PC-9 (cell line): ENCODE measurements around the gene LPCAT1. TPM values are rescaled to one million over a fixed set of nuclear protein-coding genes. Genes with fewer than 3 reads are reported as not detected.

Experiments
- BruUV-seq: library from RNA; stranded (reverse); fragments of 400-500 nt; replicated peaks from 2 replicates; lab custom pipeline; 2021; lab: Mats Ljungman, UMichigan
- CTCF ChIA-PET: fragments of 300-600 bp; sonication (Branson Sonifier 250); formaldehyde crosslinking; loops from one replicate; lab custom pipeline; 2022; ENCODE audit warnings: antibody characterized with exemption; lab: Charles Lee
- POLR2A ChIA-PET: fragments of 300-600 bp; sonication (Branson Sonifier 250); formaldehyde crosslinking; loops from one replicate; lab custom pipeline; 2022; ENCODE audit warnings: antibody characterized with exemption; ENCODE audit not compliant: unreplicated experiment; lab: Charles Lee
- DNase-seq, 2 experiments: peaks; one replicate each; pipeline versions ENCODE4 v3.0.0 to v3.0.0-alpha.2; 2015 to 2022; ENCODE audit warnings: mixed read lengths in 1 of 2
- H2AFZ ChIP-seq: fragments of 200-600 bp; sonication (generic); 2 replicates; pipeline ENCODE4 v1.8.1; 2017; ENCODE audit warnings: antibody characterized with exemption
- H3F3A ChIP-seq: fragments of 200-600 bp; sonication (generic); 2 replicates; pipeline ENCODE4 v1.8.1; 2017; ENCODE audit warnings: antibody characterized with exemption, mild to moderate bottlenecking, low read depth; ENCODE audit not compliant: insufficient read depth
- H3K27ac ChIP-seq: fragments of 200-600 bp; sonication (generic); 2 replicates; pipeline ENCODE4 v1.6.1; 2016; ENCODE audit warnings: mixed run types
- H3K27me3 ChIP-seq: fragments of 200-600 bp; sonication (generic); 2 replicates; pipeline ENCODE4 v1.6.1; 2016; ENCODE audit warnings: low read depth, mixed run types; ENCODE audit not compliant: insufficient read depth
- H3K36me3 ChIP-seq: fragments of 200-600 bp; sonication (generic); 2 replicates; pipeline ENCODE4 v1.6.1; 2016; ENCODE audit warnings: low read depth, mixed run types
- H3K4me1 ChIP-seq: fragments of 200-600 bp; sonication (generic); replicated peaks from 2 replicates; pipeline ENCODE4 v1.6.1; 2016; ENCODE audit warnings: mixed run types; ENCODE audit not compliant: insufficient read depth
- H3K4me2 ChIP-seq: fragments of 200-600 bp; sonication (generic); 2 replicates; pipeline ENCODE4 v1.6.1; 2017; ENCODE audit warnings: mixed run types
- H3K4me3 ChIP-seq: fragments of 200-600 bp; sonication (generic); 2 replicates; pipeline ENCODE4 v1.6.1; 2016; ENCODE audit warnings: mixed run types
- H3K79me2 ChIP-seq: fragments of 200-600 bp; sonication (generic); 2 replicates; pipeline ENCODE4 v1.6.1; 2017; ENCODE audit warnings: low read depth, mixed run types
- H3K9me2 ChIP-seq: fragments of 200-600 bp; sonication (generic); 2 replicates; pipeline ENCODE4 v1.8.1; 2017; ENCODE audit warnings: mild to moderate bottlenecking; ENCODE audit not compliant: insufficient read depth
- H3K9me3 ChIP-seq: fragments of 200-600 bp; sonication (generic); 2 replicates; pipeline ENCODE4 v1.8.1; 2016; ENCODE audit warnings: low read depth; ENCODE audit not compliant: insufficient read depth
- H4K20me1 ChIP-seq: fragments of 200-600 bp; sonication (generic); 2 replicates; pipeline ENCODE4 v1.8.1; 2017; ENCODE audit not compliant: insufficient read depth
- CTCF ChIP-seq: fragments of 200-600 bp; sonication (generic); conservative IDR thresholded peaks from 2 replicates; pipeline ENCODE4 v1.6.1; 2017; ENCODE audit warnings: mixed run types, antibody characterized with exemption, mild to moderate bottlenecking, moderate library complexity
- EZH2 ChIP-seq: fragments of 200-600 bp; sonication (generic); IDR thresholded peaks from 2 replicates; pipeline ENCODE4 v1.8.0; 2017; ENCODE audit warnings: antibody characterized with exemption, low read depth
- intact Hi-C: fragments of 100-400 bp; cut with micrococcal nuclease; formaldehyde crosslinking; loops from one replicate; pipeline ENCODE4 v1.10.0; 2022; ENCODE audit not compliant: unreplicated experiment
- total RNA-seq: library from RNA; stranded (reverse); gene quantifications from 2 replicates; pipeline ENCODE4 v1.2.3, GENCODE V29; 2021

LPCAT1 gene
- total RNA-seq, 1 experiment from 2014 or later: 96.1 TPM

GRCh38 chr5:1532384-1532783 lies 8.6 kb upstream of the LPCAT1 start:
- Histone ChIP-seq H3K27me3 (no peaks in the 10 kb centered on the region), H3F3A (no peaks in the 10 kb centered on the region), H3K36me3 (no peaks in the 10 kb centered on the region), H4K20me1 (no peaks in the 10 kb centered on the region), H3K4me1 (no peaks in the 10 kb centered on the region), H3K79me2 (no peaks in the 10 kb centered on the region), H3K4me2 (no peak overlapping the region), H3K27ac (no peak overlapping the region), H2AFZ (no peak overlapping the region), H3K9me3 (no peaks in the 10 kb centered on the region), H3K9me2 (no peaks in the 10 kb centered on the region), H3K4me3 (no peak overlapping the region)
- TF ChIP-seq CTCF (no peak), EZH2 (no peak)
- no TSS peak for BruUV-seq
- ChIA-PET POLR2A (interaction anchor here (0.7 kb wide), 1 partner anchor 1386 kb away, joined by 3 read pairs; no protein-coding TSS in a partner anchor), CTCF (interaction anchor here (0.6 to 0.7 kb wide), 2 partner anchors 60 to 302 kb away, joined by 3 to 12 read pairs; no protein-coding TSS in a partner anchor)
- no peak for DNase-seq
- intact Hi-C loops: no loop called here

GRCh38 chr5:1529498-1529897 lies 5.7 kb upstream of the LPCAT1 start:
- Histone ChIP-seq H2AFZ (no peak overlapping the region), H3F3A (no peaks in the 10 kb centered on the region), H3K27ac (no peak overlapping the region), H3K4me2 (no peak overlapping the region), H3K4me3 (no peak overlapping the region), H4K20me1 (no peaks in the 10 kb centered on the region), H3K79me2 (no peaks in the 10 kb centered on the region), H3K36me3 (no peaks in the 10 kb centered on the region), H3K9me2 (no peaks in the 10 kb centered on the region), H3K9me3 (no peaks in the 10 kb centered on the region), H3K27me3 (no peaks in the 10 kb centered on the region), H3K4me1 (no peaks in the 10 kb centered on the region; the same call in 1 of the 2 replicates)
- intact Hi-C loops: no loop called here
- no TSS peak for BruUV-seq
- ChIA-PET CTCF (no interaction called here), POLR2A (no interaction called here)
- no peak for DNase-seq
- TF ChIP-seq CTCF (no peak), EZH2 (no peak)

GRCh38 chr5:1527533-1528205 lies 3.9 kb upstream of the LPCAT1 start:
- Histone ChIP-seq H2AFZ (no peak overlapping the region), H3K9me2 (no peaks in the 10 kb centered on the region), H3K4me3 (no peak overlapping the region), H4K20me1 (no peaks in the 10 kb centered on the region), H3K79me2 (peaks cover 7% of the 10 kb centered on the region), H3K4me1 (peaks cover 4% of the 10 kb centered on the region; the same call in 1 of the 2 replicates), H3K27ac (no peak overlapping the region), H3F3A (no peaks in the 10 kb centered on the region), H3K27me3 (no peaks in the 10 kb centered on the region), H3K4me2 (no peak overlapping the region), H3K36me3 (no peaks in the 10 kb centered on the region), H3K9me3 (no peaks in the 10 kb centered on the region)
- no peak for DNase-seq
- no peak for TF ChIP-seq EZH2
- TF ChIP-seq CTCF: no peak
- intact Hi-C loops: no loop called here
- BruUV-seq: no TSS peak
- ChIA-PET CTCF (interaction anchor here (0.7 kb wide), 1 partner anchor 19 kb away, joined by 3 read pairs; no protein-coding TSS in a partner anchor), POLR2A (no interaction called here)
